ENCODE data around the gene TBXAS1. TPM values are rescaled to one million over a fixed set of nuclear protein-coding genes. Genes with fewer than 3 reads are reported as not detected.

Gene TBXAS1
- total RNA-seq, 2 donors from 2014 or later = 30.1 to 66.6 TPM

DNA sequence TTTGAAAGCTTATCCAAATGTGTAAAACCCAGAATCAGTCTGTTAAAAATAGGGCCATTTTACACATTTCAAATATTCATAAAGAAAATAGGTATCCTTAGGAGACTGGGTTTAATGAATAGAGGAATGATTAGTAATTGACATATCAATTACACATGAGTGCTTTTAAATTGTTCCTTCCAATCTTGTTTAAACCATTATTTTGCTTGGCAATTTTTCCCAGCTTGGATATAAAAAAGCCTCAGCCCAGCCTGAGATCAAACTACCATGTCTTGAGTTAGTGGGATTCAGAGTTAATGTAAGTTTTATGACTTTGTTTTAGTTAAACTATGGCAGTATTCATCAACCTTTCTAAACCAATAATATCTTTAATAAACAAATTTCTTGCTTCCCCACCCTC is 205.4 kb downstream of the TBXAS1 start:
- ATAC-seq (ENCODE audit: insufficient number of reproducible peaks, low FRiP score, low read depth) = no peak
- Histone ChIP-seq H3K4me1 (ENCODE audit: control insufficient read depth in 1 of 2, low read depth in 2 of 2) (no peaks in the 10 kb centered on the region), H3K4me3 (no peak overlapping the region), H3K9me3 (no peaks in the 10 kb centered on the region), H3K27me3 (replicated peaks; ENCODE audit: insufficient read depth) (no peaks in the 10 kb centered on the region), H3K36me3 (peaks cover 14% of the 10 kb centered on the region), H3K27ac (no peak overlapping the region)
- TF ChIP-seq, protein P1, sequence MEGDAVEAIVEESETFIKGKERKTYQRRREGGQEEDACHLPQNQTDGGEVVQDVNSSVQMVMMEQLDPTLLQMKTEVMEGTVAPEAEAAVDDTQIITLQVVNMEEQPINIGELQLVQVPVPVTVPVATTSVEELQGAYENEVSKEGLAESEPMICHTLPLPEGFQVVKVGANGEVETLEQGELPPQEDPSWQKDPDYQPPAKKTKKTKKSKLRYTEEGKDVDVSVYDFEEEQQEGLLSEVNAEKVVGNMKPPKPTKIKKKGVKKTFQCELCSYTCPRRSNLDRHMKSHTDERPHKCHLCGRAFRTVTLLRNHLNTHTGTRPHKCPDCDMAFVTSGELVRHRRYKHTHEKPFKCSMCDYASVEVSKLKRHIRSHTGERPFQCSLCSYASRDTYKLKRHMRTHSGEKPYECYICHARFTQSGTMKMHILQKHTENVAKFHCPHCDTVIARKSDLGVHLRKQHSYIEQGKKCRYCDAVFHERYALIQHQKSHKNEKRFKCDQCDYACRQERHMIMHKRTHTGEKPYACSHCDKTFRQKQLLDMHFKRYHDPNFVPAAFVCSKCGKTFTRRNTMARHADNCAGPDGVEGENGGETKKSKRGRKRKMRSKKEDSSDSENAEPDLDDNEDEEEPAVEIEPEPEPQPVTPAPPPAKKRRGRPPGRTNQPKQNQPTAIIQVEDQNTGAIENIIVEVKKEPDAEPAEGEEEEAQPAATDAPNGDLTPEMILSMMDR (IDR thresholded peaks at IDR 0.05) = no peak
- DNase-seq (ENCODE audit: low spot score) = no peak

DNA sequence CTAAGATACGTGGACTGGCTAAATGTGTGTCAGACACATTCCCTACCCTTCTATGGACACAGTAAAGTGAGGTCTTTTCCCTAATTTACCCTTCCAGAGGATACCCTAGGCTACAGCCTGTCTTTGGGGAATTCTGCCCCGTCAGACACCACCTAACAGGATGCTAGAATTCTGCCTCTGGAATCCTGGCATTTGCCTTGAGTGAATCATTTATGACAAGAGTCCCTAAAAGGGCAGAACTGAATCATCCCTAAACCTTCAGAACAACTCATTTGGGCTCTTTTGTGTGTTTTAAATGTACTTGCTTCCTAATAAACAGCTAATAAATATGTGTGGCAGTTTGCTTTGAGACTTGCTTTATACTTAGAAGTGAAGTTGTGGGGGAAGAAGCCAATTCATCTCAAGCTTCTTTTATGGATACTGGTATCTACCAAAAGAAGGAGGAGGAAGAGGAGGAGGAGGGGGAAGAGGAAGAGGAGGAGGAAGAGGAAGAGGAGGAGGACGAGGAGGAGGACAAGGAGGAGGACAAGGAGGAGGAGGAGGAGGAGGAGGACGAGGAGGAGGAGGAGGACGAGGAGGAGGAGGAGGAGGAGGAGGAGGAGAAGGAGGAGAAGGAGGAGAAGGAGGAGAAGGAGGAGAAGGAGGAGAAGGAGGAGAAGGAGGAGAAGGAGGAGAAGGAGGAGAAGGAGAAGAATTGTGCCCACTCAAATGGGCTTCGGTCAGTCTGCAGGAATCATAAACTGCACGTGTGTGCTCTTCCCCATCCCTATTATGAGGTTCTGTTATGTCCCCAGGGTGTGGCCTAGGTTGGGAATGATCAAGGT is 206.5 kb downstream of the TBXAS1 start:
- TF ChIP-seq, protein P1 (IDR thresholded peaks at IDR 0.05) = no peak

DNA sequence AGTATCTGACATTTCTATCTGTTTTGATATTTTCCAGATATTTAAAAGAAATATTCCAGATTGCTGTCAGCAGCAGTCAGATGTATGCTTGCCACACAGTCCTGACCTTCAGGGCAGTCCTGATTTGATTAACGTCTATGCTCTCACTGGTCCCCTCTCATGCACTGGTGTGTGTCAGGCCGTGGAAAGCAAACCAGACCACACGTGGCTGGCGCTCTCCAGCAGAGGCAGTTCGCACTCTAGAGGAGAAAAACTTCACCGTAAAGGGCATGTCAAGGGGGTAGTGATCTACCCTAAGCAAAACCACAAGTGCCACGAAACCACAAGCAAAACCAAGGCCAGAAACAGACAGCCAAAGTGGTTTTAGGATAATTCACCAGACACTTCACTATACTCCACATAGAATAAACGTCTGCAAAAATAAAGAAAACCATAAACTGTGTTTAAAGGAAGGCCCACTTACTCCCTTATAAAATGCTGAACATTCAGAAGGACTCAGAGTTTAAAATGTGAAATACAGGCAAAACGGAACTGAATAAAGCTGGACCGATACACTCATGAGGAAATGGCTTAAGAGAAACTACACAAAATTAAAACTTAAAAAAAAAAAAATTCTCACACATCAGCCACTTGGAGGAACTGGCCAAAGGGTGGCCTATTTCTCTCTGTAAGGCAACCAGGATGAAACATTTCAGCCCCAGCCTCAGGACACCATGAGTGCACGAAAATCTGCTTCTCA is 207.3 kb downstream of the TBXAS1 start:
- no peaks in the 10 kb centered on the region for H3K27me3 ChIP-seq (replicated peaks; ENCODE audit: insufficient read depth)
- no peaks in the 10 kb centered on the region for H3K4me1 ChIP-seq (ENCODE audit: control insufficient read depth in 1 of 2, low read depth in 2 of 2)
- peaks cover 22% of the 10 kb centered on the region for H3K36me3 ChIP-seq
- no peak overlapping the region for H3K27ac ChIP-seq
- ATAC-seq (ENCODE audit: insufficient number of reproducible peaks, low FRiP score, low read depth) = no peak
- H3K4me3 ChIP-seq = no peak overlapping the region
- TF ChIP-seq, protein P1 (IDR thresholded peaks at IDR 0.05) = no peak
- no peaks in the 10 kb centered on the region for H3K9me3 ChIP-seq
- DNase-seq (ENCODE audit: low spot score) = no peak

More for the DNA sequence above, 206.5 kb downstream of the TBXAS1 start:
- DNase-seq (ENCODE audit: low spot score) (no peak), ATAC-seq (ENCODE audit: insufficient number of reproducible peaks, low FRiP score, low read depth) (no peak)
- H3K9me3 ChIP-seq = no peaks in the 10 kb centered on the region
- no peak overlapping the region for H3K4me3 ChIP-seq
- H3K27me3 ChIP-seq (replicated peaks; ENCODE audit: insufficient read depth) = no peaks in the 10 kb centered on the region
- H3K36me3 ChIP-seq = peaks cover 22% of the 10 kb centered on the region
- no peak overlapping the region for H3K27ac ChIP-seq
- no peaks in the 10 kb centered on the region for H3K4me1 ChIP-seq (ENCODE audit: control insufficient read depth in 1 of 2, low read depth in 2 of 2)

DNA sequence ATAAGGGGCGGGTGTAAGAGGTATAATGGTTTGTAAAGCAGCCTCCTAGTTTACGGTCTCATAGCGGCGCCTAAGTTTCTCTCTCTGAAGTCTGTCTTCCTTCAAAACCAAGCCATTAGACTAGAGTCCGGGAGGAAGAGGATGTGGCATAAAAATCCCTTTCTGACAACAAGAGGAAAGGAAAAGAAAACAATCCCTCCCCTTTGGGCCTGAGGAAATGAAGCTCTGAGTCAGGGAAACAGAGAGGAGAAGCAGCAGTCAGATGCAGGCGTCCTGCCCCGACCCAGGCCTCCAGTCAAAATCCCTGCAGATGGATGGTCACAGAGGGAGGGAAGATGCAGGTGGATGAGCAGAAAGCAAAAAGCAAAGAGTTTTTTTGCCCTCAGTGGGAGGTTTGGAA is 210.0 kb downstream of the TBXAS1 start:
- H3K27ac ChIP-seq = no peak overlapping the region
- no peaks in the 10 kb centered on the region for H3K27me3 ChIP-seq (replicated peaks; ENCODE audit: insufficient read depth)
- no peak overlapping the region for H3K4me3 ChIP-seq
- H3K36me3 ChIP-seq = peaks cover 16% of the 10 kb centered on the region
- no peaks in the 10 kb centered on the region for H3K4me1 ChIP-seq (ENCODE audit: control insufficient read depth in 1 of 2, low read depth in 2 of 2)
- H3K9me3 ChIP-seq = no peaks in the 10 kb centered on the region
- ATAC-seq (ENCODE audit: insufficient number of reproducible peaks, low FRiP score, low read depth) = no peak
- DNase-seq (ENCODE audit: low spot score) = no peak
- TF ChIP-seq, protein P1 (IDR thresholded peaks at IDR 0.05) = no peak

DNA sequence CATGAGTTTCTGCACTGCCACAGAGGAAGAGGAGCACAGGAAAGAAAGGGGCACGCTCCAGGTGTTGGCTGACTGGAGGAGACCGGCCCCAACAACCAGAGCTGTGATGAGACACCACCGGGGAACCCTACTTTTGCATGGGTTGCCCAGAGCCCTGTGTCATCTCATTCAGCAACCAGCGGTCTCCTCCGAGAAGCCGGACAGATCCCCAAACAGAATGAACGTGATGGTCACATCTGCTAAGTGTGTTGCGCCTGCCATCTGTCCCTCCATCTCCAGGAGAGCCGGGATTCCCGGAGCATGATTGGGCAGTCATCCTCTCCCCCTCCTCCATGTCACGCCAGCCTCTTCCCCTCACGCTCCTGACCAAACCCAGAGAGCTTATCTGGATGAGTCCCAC is 210.8 kb downstream of the TBXAS1 start:
- Histone ChIP-seq H3K27ac (no peak overlapping the region), H3K36me3 (peaks cover 16% of the 10 kb centered on the region), H3K27me3 (replicated peaks; ENCODE audit: insufficient read depth) (no peaks in the 10 kb centered on the region), H3K4me3 (no peak overlapping the region), H3K4me1 (ENCODE audit: control insufficient read depth in 1 of 2, low read depth in 2 of 2) (no peaks in the 10 kb centered on the region), H3K9me3 (no peaks in the 10 kb centered on the region)
- TF ChIP-seq, protein P1 (IDR thresholded peaks at IDR 0.05) = no peak
- DNase-seq (ENCODE audit: low spot score) = no peak
- no peak for ATAC-seq (ENCODE audit: insufficient number of reproducible peaks, low FRiP score, low read depth)

All from thoracic aorta (tissue), 2 donors.